ENCODE data around the gene SH3D19. TPM values are rescaled to one million over a fixed set of nuclear protein-coding genes. Genes with fewer than 3 reads are reported as not detected.

The SH3D19 gene, protein sequence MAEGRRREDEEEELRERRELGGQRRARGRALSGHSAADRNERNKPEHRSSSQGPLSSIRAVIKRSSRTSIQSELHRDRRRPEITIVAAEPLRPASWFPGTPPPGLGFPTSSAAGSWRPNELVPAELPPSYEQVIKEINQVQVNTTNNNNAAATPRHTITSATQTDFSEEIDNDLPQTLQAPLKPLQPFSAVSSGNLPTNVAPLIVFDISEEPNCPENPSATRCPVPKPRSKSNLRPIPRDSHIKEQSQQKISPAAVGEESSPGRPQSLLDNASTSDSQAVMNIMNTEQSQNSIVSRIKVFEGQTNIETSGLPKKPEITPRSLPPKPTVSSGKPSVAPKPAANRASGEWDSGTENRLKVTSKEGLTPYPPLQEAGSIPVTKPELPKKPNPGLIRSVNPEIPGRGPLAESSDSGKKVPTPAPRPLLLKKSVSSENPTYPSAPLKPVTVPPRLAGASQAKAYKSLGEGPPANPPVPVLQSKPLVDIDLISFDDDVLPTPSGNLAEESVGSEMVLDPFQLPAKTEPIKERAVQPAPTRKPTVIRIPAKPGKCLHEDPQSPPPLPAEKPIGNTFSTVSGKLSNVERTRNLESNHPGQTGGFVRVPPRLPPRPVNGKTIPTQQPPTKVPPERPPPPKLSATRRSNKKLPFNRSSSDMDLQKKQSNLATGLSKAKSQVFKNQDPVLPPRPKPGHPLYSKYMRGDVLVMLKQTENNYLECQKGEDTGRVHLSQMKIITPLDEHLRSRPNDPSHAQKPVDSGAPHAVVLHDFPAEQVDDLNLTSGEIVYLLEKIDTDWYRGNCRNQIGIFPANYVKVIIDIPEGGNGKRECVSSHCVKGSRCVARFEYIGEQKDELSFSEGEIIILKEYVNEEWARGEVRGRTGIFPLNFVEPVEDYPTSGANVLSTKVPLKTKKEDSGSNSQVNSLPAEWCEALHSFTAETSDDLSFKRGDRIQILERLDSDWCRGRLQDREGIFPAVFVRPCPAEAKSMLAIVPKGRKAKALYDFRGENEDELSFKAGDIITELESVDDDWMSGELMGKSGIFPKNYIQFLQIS
- 25.1 and 28.6 TPM in 2 replicates for total RNA-seq
- long read RNA-seq, partial matches to known transcripts, result 6 of 15 reads
- long read RNA-seq, other reads (novel, unspliced or antisense), result 9 of 15 reads

DNA sequence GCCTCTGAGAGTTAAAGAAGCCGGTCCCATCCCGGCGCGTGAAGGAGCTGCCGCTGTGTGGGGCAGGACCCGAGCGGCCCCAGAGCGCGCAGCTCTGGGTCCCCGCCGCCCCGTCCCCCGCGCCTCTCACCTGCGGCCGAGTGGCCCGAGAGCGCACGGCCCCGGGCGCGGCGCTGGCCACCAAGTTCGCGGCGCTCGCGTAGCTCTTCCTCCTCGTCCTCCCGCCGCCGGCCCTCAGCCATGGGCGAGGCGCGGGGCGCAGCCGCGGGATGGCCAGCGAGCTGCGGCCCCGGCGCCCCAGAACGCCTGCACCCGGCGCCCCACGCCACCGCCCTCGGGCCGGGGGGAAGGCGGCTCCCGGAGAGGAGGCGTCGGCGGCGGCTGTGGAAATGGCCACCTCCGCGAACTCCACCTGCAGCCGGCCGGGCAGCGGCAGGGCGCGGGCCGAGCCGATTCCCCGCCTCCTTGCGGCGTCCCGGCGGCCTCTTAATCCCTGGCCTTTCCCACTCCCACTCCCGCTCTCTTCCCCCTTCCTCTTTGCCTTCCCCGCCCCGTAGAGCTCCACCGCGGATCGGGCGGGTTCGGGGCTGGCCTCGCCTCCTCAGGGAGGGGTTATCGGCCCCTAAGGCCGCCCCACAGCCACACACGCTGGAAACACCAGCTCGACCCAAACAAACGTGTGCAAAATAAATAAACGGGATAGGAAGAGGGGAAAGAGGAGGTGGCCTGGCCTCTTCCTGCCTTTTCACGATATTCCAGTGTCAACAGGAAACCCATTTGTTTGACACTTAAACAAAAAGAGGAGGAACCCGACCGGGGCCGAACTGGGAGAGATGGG lies at the start of gene SH3D19:
TSS of gene SH3D19 (minus strand) at position 495 of the 838 bp plus-strand sequence. CDS start at position 242, 253 bp downstream.
- H3K27ac Mint-ChIP-seq (ENCODE audit: unreplicated experiment), result peak within 1 kb of the TSS; percentile 98

DNA sequence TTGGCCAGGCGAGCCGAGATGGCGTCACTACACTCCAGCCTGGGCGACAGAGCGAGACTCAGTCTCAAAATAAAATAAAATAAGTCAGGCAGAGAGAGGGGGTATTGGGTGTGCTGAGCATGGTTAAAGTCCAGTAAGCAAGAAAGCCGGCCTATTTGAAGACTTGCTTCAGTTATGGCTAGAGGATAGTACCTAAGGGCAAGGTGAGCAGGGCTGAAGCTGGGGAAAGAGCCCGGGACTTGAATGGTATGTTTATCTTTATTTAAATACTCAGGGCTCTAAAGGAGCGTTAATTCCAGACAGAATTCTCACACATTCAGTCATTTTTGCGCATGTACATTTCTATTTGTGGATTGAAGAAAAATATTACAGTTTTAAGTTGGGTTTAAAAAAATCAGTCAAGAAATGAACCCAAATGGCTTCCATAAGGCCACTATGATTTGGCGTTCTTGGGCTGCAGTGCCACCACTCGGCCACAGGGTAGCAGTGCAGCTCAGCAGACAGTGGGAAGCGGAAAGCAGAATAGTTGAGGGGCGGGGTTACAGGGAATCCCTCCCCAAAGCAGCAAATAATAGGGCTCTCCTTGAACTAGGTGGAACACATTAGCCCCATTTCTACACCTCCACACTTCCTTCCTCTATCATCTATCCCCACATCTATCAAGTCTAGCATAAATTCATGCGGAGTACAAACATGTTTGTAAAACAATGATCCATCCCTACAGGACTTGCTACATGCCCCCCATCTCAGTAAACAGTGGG lies 37.2 kb upstream of the SH3D19 start:
- no peaks in the 10 kb centered on the region for H3K27me3 Mint-ChIP-seq (ENCODE audit: low read depth)
- no peak overlapping the region for H3K4me3 Mint-ChIP-seq
- no peaks in the 10 kb centered on the region for H3K36me3 Mint-ChIP-seq (ENCODE audit: low read depth)
- peak overlapping the region; percentile 12 for H3K27ac Mint-ChIP-seq (ENCODE audit: unreplicated experiment)
- H3K9me3 Mint-ChIP-seq, result no peaks in the 10 kb centered on the region
- DNase-seq (ENCODE audit: low read depth, low spot score), result peak; percentile 82
- peaks cover 21% of the 10 kb centered on the region for H3K4me1 Mint-ChIP-seq
- TF ChIP-seq, protein P1, sequence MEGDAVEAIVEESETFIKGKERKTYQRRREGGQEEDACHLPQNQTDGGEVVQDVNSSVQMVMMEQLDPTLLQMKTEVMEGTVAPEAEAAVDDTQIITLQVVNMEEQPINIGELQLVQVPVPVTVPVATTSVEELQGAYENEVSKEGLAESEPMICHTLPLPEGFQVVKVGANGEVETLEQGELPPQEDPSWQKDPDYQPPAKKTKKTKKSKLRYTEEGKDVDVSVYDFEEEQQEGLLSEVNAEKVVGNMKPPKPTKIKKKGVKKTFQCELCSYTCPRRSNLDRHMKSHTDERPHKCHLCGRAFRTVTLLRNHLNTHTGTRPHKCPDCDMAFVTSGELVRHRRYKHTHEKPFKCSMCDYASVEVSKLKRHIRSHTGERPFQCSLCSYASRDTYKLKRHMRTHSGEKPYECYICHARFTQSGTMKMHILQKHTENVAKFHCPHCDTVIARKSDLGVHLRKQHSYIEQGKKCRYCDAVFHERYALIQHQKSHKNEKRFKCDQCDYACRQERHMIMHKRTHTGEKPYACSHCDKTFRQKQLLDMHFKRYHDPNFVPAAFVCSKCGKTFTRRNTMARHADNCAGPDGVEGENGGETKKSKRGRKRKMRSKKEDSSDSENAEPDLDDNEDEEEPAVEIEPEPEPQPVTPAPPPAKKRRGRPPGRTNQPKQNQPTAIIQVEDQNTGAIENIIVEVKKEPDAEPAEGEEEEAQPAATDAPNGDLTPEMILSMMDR (conservative IDR thresholded peaks at IDR 0.05), result peak; percentile 97

More for the DNA sequence above, at the start of gene SH3D19:
- Mint-ChIP-seq H3K9me3 (no peaks in the 10 kb centered on the region), H3K36me3 (ENCODE audit: low read depth) (no peaks in the 10 kb centered on the region), H3K4me3 (peak within 1 kb of the TSS; percentile 97), H3K27me3 (ENCODE audit: low read depth) (no peaks in the 10 kb centered on the region), H3K4me1 (peaks cover 44% of the 10 kb centered on the region)
- peak; percentile 57 for DNase-seq (ENCODE audit: low read depth, low spot score)
- TF ChIP-seq, protein P1 (conservative IDR thresholded peaks at IDR 0.05), result no peak

DNA sequence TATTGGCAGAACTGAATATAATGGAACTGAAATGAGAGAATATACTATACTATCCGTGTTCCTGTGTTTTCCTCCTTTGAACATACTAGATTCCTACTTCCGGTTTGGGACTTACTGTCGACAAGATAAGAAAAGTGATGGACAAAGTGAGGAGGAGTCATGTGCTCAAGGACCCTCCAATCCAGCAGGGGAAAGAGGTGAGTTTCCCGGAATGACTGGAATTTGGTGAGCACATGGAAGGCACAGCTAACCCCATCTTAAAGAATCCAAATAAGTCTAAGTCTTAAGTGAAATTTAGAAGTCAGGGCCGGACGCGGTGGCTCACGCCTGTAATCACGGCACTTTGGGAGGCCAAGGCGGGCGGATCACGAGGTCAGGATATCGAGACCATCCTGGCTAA lies 36.6 kb upstream of the SH3D19 start:
- DNase-seq (ENCODE audit: low read depth, low spot score), result no peak
- no peaks in the 10 kb centered on the region for H3K9me3 Mint-ChIP-seq
- no peak overlapping the region for H3K27ac Mint-ChIP-seq (ENCODE audit: unreplicated experiment)
- H3K36me3 Mint-ChIP-seq (ENCODE audit: low read depth), result no peaks in the 10 kb centered on the region
- H3K4me3 Mint-ChIP-seq, result no peak overlapping the region
- H3K27me3 Mint-ChIP-seq (ENCODE audit: low read depth), result no peaks in the 10 kb centered on the region
- H3K4me1 Mint-ChIP-seq, result peaks cover 21% of the 10 kb centered on the region
- TF ChIP-seq, protein P1 (conservative IDR thresholded peaks at IDR 0.05), result no peak

DNA sequence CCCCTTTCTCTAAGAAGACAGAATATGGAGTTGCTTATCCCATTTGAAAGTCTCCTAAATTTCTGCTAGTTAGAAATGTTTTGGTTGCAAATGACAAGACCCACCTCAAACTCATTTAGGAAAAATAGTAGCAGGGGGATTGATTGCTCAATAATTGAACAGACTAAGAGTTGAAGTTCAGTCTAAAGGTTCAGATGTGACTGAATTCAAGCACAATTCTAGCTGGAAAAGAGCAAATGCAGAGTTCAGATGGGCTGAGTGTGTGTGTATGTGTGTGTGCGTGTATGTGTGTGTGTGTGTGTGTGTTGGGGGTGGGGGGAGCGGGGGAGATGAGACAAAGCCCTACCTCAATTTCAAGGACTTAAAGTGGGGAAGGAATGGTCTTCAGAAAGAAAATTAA lies 35.7 kb upstream of the SH3D19 start:
- H3K27ac Mint-ChIP-seq (ENCODE audit: unreplicated experiment), result no peak overlapping the region
- no peaks in the 10 kb centered on the region for H3K36me3 Mint-ChIP-seq (ENCODE audit: low read depth)
- H3K4me1 Mint-ChIP-seq, result peaks cover 21% of the 10 kb centered on the region
- H3K4me3 Mint-ChIP-seq, result no peak overlapping the region
- H3K9me3 Mint-ChIP-seq, result no peaks in the 10 kb centered on the region
- no peaks in the 10 kb centered on the region for H3K27me3 Mint-ChIP-seq (ENCODE audit: low read depth)
- DNase-seq (ENCODE audit: low read depth, low spot score), result no peak
- TF ChIP-seq, protein P1 (conservative IDR thresholded peaks at IDR 0.05), result no peak
